HG02884 (cell line): ENCODE results near the gene NMNAT3.

Source experiments
- ATAC-seq: cut with Tn5 transposase; IDR thresholded peaks from one replicate; pipeline ENCODE4 v1.9.1; 2021; ENCODE audit warnings: mild to moderate bottlenecking, moderate library complexity; ENCODE audit not compliant: unreplicated experiment

The NMNAT3 gene

GRCh38 chr3:139676108-139676507, 1.7 kb downstream of the NMNAT3 start:
- no peak for ATAC-seq

- ATAC-seq = no peak
These were observed 2.4 kb downstream of the NMNAT3 start for GRCh38 chr3:139675327-139675726.

- no peak for ATAC-seq
These were observed 3.1 kb downstream of the NMNAT3 start for GRCh38 chr3:139674571-139675260.

GRCh38 chr3:139672884-139673283, 4.9 kb downstream of the NMNAT3 start:
- ATAC-seq = no peak

- ATAC-seq = no peak
These were observed 5.7 kb downstream of the NMNAT3 start for GRCh38 chr3:139671863-139672646.

GRCh38 chr3:139671107-139671506, 6.7 kb downstream of the NMNAT3 start:
- no peak for ATAC-seq

- ATAC-seq = no peak
These were observed 7.6 kb downstream of the NMNAT3 start for GRCh38 chr3:139670196-139670595.

- no peak for ATAC-seq
These were observed 9.4 kb downstream of the NMNAT3 start for GRCh38 chr3:139668332-139668731.

GRCh38 chr3:139664958-139665357, 12.8 kb downstream of the NMNAT3 start:
- ATAC-seq = no peak

- ATAC-seq = no peak
These were observed 17.5 kb downstream of the NMNAT3 start for GRCh38 chr3:139660269-139660668.

GRCh38 chr3:139659511-139659910, 18.3 kb downstream of the NMNAT3 start:
- no peak for ATAC-seq

GRCh38 chr3:139657936-139658335, 19.8 kb downstream of the NMNAT3 start:
- ATAC-seq = no peak

- ATAC-seq = no peak
These were observed 20.3 kb downstream of the NMNAT3 start for GRCh38 chr3:139657434-139657833.

GRCh38 chr3:139655909-139656595, 21.7 kb downstream of the NMNAT3 start:
- ATAC-seq = no peak

GRCh38 chr3:139654637-139655365, 23.0 kb downstream of the NMNAT3 start:
- no peak for ATAC-seq

GRCh38 chr3:139653582-139653981, 24.2 kb downstream of the NMNAT3 start:
- ATAC-seq = no peak

- ATAC-seq = no peak
These were observed 25.2 kb downstream of the NMNAT3 start for GRCh38 chr3:139652561-139652960.

- no peak for ATAC-seq
These were observed 29.8 kb downstream of the NMNAT3 start for GRCh38 chr3:139647866-139648435.

GRCh38 chr3:139646512-139646911, 31.3 kb downstream of the NMNAT3 start:
- ATAC-seq = no peak

- ATAC-seq = no peak
These were observed 34.8 kb downstream of the NMNAT3 start for GRCh38 chr3:139642996-139643395.

GRCh38 chr3:139640456-139640855, 37.3 kb downstream of the NMNAT3 start:
- no peak for ATAC-seq
